Medulla oblongata (tissue), 1 donor: ENCODE data around the gene ARPP19.
"Not testable (repeated sequence)": the region's sequence is repeated elsewhere in the genome, so short reads cannot be mapped to it uniquely, and the experiment has no call there.

Experiments
- DNase-seq: peaks from one replicate; pipeline ENCODE4 v3.0.0-alpha.2; 2015; ENCODE audit errors: extremely low spot score

The ARPP19 gene

GRCh38 chr15:52568601-52569585 is at the start of gene ARPP19:
TSS of gene ARPP19 (minus strand) at chr15:52569030. CDS start at chr15:52568892, 138 bp downstream.
- DNase-seq, result peak; percentile 94

GRCh38 chr15:52617026-52617425 is 48.2 kb upstream of the ARPP19 start:
- DNase-seq, result no peak

- no peak for DNase-seq
These were observed 46.5 kb upstream of the ARPP19 start for GRCh38 chr15:52615302-52615701.

GRCh38 chr15:52609593-52609992 is 40.8 kb upstream of the ARPP19 start:
- no peak for DNase-seq

GRCh38 chr15:52584414-52584813 is 15.6 kb upstream of the ARPP19 start:
- DNase-seq, result no peak

- DNase-seq, result no peak
These were observed 11.0 kb upstream of the ARPP19 start for GRCh38 chr15:52579852-52580251.

GRCh38 chr15:52576692-52577091 is 7.9 kb upstream of the ARPP19 start:
- no peak for DNase-seq

GRCh38 chr15:52575573-52575972 is 6.7 kb upstream of the ARPP19 start:
- DNase-seq, result not testable (repeated sequence)

GRCh38 chr15:52575072-52575471 is 6.2 kb upstream of the ARPP19 start:
- DNase-seq, result no peak

GRCh38 chr15:52574623-52575022 is 5.8 kb upstream of the ARPP19 start:
- DNase-seq, result not testable (repeated sequence)

- DNase-seq, result peak; percentile 25
These were observed 794 bp downstream of the ARPP19 start for GRCh38 chr15:52567871-52568600.

- no peak for DNase-seq
These were observed 1.9 kb downstream of the ARPP19 start for GRCh38 chr15:52566889-52567288.

- not testable (repeated sequence) for DNase-seq
These were observed 3.1 kb downstream of the ARPP19 start for GRCh38 chr15:52565417-52566358.

- no peak for DNase-seq
These were observed 5.2 kb downstream of the ARPP19 start for GRCh38 chr15:52563501-52564060.

- DNase-seq, result no peak
These were observed 9.3 kb downstream of the ARPP19 start for GRCh38 chr15:52559575-52559974.

GRCh38 chr15:52559022-52559421 is 9.8 kb downstream of the ARPP19 start:
- DNase-seq, result no peak

GRCh38 chr15:52558196-52558595 is 10.6 kb downstream of the ARPP19 start:
- no peak for DNase-seq

GRCh38 chr15:52557274-52557641 is 11.6 kb downstream of the ARPP19 start:
- DNase-seq, result no peak

- no peak for DNase-seq
These were observed 12.1 kb downstream of the ARPP19 start for GRCh38 chr15:52556524-52557273.

- DNase-seq, result no peak
These were observed 16.5 kb downstream of the ARPP19 start for GRCh38 chr15:52552303-52552702.
